GM21737 (cell line): ENCODE results near the gene HAAO.

Experiments
- ATAC-seq: cut with Tn5 transposase; IDR thresholded peaks from one replicate; pipeline ENCODE4 v1.9.1; 2021; ENCODE audit warnings: mild to moderate bottlenecking, moderate library complexity; ENCODE audit not compliant: unreplicated experiment

The HAAO gene

DNA sequence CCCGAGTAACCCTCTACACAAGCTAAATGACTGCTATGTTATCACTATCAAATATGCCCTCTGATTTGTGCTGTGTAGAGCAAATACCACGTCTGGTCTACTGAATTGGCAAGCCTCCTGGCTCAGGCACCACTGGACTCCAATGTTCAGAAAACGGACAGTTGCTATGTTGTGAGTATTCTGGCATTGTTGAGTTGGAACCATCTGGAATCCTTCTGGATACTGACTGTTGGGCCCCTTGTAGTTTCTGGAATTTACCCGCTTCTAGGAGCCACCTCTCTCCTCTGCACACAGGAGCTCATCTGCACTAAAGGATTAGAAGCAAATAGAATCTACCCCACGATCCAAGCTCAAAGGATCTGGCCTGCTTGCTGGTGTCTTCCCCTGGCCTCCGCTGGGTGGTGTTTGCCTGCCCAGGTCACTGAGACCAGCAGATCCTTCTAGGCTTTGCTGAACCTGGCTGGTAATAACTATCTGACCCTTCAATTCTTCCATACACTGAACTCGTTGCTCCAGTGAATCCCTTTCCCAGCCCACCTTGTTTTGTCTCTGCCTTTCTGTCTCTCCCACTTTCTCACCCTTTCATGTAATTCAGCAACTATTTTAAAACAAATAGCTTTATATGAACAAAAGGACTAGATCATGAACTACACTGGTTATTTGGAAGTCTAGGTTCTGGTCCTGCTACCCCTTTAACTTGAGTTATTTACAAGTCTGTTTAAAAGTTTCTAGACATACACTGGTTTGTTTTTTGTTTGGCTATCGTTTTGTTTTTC is 2.1 kb upstream of the HAAO start:
- no peak for ATAC-seq

DNA sequence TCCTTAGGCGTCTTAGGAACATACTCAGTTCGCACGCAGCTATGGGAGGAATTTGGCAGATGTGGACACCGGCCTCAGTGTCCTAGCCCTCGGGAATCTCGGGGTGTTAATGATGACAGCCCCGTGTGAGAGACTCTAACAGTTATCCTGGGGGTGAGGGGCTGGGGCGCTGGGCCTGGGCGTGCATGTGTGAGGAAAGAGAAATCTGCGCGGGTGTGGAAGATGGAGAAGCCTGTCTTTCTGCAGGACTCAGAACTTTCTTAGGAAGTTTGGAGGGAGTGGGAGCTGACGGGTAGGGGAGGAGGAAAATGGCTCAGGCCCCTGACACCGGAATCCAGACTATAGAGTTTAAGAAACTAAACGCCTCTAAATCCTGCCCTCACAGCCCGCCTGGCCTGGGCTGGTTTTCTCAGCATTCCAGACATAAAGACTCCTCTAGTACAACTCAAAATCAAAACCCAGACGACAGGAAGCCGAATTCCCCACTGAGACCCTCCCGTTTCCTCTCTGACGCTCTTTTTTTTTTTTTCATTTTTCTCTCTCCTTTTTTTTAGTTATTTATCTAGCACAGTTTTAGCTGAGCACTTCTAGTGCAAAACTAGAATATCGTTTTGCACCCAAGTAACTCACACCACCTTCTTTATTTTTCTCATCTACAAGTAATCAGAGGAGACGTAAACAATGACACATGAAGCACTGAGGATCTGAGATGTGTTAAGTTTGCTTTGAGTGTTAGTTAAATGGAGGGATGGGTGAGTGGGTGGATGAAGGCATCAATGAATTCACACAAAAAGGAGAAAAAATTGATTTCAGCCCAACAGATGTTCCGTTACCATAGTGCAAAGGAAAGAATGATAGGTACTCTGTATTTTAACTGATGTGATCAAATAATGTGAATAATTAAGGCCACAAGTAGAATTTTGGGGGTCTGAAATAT is 1.2 kb upstream of the HAAO start:
- no peak for ATAC-seq

DNA sequence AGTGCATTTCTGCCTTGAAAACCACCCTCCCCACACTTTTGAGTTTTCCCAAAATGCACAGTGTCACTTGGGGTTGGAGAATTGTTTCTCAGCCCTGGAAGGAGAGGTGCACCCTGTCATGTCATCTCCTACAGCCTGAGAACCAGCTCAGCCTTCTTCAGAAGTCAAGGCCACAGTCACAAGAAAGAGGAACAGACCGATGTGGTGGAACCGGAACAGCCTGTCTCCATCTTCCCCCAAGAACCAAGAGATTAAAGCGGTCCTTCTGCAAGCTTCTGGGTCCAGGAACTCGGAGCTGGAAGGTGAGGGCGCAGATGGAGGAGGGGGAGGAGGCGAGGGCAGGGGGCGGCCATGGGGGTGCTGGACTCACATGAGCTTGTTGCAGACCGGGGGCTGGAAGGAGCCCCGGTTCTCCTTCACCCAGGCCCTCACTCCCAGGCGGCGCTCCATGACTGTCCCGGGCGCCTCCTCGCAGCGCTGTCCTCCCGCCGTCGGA is 248 bp downstream of the HAAO start:
- peak; percentile 30 for ATAC-seq

DNA sequence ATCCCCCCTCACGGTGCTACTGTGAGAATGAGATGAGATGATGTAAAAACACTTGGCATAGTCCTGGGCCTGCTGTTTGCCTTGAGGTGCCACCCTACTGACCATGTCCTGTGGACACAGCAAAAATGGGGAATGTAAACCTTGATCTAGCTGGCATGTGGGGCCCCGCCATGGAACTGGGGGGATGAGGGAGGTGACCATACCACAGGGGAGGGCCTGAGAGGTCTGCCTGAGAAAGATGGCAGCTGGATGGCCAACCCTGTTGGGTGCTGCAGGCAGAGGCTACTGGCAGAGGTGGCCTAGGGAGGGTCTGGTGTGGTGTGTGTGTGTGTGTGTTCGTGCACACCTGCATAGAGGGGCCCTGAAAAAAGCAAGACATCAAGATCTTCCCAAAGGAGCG is 777 bp downstream of the HAAO start:
- no peak for ATAC-seq

DNA sequence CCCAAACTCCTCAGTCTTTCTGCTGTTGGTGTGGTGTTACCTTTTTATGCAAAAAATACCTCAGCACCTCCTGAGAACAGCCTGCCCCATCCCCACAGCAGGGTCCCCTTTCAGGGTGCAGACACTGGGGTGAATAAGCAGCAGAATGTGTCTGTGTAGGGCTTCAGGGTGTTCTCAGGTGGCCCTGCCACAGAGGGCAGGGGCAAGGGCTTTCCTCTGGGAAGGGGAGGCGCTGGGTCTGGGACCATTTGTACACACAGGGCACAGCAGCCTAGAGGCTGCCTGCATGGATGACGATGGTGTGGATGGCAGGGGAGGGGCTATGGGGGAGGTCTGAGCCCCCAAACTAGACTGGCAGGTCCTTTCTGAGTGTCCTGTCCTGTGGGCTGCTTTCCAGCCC is 2.6 kb downstream of the HAAO start:
- ATAC-seq, result no peak

DNA sequence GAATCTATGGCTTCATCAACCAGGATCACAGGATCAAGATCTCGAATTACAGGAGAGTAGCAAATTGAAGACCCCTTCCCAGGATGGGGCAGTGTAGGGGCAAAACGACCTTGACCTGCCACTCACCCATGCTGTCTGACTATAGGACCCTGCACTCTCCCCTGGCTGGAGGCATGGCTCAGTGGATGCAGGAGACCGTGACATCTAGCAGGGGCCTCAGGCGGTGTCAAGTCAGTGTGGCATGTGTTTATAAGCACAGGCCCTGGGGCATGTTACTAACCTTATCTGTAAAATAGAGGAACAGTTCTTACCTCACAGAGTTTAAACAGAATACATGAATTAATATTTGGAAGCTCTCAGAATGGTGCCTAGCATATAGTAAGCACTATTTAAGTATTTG is 3.5 kb downstream of the HAAO start:
- no peak for ATAC-seq

DNA sequence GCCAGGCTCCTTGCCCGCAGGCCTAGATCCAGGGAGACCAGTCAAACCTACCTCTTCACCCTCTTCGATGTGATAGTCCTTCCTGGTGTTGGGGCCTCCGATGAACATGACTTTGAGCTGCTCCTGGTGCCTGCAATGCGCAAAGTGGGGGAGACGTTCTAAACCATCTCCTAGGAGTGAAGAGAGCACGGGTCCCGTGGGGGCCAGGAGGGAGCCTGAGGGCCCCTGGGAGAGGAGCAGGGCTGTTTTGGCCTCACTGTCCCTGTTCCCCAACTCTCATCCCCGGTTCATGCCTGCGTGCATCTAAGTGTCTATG is 3.9 kb downstream of the HAAO start:
- no peak for ATAC-seq

DNA sequence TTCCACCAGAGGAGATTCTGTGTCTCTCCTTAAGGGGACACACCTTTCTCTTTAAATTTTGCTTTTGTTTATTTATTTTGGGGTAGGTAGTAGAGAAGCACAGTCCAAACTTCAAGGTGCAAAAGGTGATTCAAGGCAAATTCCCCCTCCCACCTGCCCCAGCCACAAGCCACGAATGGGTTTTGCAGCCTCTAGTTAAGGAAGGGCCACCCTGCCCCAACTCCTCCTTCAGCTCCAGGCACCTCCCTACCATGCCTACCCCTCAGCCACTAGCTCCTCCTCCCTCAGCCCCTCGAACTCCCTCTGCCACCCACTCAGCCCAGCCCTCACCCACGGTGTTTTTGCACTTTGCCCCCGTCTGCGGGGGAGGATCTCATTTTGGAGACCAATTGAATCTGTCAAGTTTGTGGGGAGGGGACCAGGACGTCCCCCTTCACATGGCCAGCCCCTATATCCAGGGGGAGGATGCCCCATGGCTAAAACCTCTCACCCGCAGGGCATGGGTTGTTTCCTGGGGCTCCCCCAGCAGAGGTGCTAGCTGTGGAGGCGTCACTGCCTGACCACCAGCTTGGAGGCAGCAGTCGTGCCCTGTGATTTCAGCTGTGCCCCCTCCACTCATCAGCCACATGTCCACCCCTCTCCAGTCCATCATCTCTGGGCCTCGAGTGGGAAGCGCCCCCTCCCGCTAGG is 4.5 kb downstream of the HAAO start:
- ATAC-seq, result no peak

DNA sequence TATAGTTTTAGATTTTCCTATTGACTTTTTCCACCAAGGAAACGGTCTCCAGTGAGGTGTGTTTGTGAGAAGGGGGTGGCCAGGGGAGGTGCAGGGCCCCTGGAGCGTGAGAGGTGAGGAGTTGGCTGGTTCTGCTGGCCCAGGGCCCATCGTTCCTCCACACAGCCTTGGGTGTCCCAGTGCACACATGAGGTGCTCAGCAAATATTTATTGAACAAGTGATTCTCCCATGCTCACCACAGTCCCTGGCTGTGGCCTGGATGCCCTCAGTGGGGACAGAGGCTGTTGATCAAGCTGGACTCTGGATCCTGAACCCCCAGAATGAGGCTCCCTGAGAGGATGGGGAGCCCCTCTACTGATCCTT is 5.0 kb downstream of the HAAO start:
- no peak for ATAC-seq

DNA sequence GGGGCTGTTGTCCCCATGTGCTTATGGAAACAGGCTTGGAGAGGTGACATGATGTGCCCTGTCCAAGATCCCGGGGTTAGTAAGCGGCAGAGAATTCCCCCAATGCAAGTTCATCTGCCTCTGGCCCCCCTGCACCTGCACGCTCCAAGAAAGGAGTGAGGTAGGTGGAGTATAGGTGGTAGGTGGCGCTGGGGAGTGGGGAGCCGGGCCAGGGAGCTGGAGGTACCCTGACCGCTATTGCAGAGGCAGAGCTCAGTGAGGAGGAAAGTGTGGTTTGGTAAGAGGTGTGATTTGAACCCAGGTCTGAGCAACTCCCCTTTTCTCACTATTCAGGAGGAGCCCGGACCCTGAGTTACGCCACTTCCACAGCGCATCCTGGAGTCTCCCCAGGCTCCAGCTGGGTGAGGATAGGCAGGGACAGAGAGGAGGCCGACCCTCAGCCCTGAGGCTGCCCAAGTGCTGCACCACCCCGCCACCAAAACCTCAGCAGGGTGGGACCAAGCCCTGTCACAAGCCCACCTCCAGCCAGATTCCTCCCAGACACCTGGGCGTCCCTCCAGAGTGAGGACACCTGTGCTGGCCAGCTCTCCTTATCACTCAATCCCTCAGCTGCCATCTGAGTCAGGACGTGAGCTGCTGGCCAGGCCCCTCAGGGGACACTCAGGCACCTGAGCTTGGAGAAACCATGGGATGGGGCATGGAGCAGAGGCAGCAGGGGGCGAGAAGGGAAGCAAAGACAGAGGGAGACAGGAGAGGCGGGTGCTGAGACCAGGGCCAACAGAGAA is 5.6 kb downstream of the HAAO start:
- no peak for ATAC-seq

DNA sequence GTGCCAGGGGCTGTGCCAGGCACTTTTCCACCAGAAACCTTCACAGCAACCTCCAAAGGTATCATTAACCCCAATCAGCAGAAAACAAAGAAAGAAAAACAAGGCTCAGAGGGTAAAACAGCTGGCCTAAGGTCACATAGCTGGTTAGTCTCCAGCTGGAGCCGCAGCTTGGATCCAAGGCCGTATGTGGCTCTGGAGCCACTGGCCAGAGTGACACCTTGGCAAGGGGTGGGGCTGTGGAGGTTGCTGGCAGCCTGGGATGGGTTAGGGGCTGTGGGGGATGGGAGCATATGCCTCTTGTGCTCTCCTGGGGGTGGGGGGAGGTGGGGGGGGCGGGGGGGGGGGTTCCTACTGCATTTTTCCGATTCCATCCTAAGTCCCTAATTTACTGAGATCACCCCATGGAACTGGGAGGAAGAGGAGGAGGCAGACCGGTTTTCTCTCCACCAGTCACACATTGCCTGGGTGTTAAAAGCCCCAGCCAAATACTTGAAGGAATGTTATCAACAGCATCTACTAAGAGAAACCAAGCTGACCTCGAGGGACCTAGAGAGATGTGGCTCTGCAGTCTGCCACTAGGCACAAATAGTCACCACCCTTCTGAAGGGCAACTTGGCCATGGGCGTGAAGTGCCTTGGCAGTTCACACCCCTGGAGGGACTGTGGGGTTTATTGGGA is 8.0 kb downstream of the HAAO start:
- no peak for ATAC-seq

DNA sequence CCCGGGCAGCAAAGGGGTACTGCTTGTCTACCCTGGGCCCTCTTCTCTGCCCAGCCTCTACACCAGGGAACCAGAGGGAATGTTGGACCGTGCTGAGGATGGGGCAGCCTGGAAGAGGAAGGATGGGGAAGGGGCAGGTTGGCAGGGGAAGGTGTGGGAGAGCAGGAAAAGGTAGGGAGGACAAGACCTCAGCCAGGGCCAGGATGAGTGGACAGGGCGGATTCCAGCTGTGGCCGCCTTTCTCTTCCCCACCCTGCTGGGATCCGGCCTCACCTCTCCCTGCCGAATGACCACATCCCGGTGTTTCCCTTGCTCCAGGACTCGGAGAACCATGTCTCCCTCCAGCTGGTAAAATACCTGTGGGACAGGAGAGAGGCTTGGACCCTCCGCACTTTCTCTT is 8.9 kb downstream of the HAAO start:
- no peak for ATAC-seq

DNA sequence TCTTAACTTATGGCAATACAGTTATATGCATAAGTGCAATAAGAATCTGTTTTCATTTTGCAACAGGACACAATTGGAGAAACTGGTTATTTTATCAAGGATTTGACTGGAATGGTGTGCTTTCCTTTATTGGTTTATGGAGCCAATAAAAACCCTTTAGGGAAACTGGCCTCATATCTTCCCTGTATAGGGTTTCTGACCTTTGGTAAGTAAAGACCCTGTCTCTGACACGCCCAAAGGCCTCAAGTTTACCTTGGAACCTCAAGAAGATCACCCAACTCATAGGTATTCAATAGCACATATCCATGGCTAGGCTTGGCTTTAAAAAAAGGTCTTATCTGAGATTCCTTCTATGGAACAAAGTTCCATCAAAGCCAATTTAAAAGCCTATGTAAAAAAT is 11.2 kb downstream of the HAAO start:
- no peak for ATAC-seq

DNA sequence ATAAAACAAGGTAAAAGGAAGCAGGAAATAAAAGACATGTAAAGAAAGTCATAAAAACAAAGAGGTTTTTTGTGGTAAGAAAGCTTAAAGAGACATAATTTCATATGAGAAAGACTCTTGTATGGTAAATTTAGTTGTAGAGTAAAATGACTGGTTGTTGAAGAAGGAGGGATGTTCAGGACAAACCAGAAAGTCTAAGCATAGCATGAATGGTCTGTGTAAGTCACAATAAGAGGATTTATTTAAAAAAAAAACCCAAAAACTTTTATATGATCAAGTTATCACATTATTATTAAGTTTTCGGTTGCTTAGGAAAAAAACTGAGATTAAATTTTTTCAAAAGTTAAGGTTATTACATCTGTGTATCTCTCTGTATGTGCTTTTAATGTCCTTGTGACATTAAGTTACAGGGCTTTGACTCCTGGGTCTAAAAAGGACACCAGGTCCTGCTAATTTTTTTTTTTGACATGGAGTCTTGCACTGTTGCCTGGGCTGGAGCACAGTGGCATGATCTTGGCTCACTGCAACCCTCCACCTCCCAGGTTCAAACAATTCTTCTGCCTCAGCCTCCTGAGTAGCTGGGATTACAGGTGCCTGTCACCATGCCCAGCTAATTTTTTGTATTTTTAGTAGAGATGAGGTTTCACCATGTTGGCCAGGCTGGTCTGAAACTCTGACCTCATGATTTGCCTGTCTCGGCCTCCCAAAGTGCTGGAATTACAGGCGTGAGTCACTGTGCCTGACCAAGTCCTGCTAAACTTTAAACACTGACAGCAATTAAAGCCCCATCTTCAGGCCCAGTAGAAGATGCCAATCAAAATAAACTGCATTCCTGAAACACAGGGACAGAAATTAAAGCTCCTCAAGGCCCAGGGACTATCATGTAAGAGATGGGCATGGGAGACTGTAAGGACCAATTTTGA is 14.2 kb downstream of the HAAO start:
- no peak for ATAC-seq

DNA sequence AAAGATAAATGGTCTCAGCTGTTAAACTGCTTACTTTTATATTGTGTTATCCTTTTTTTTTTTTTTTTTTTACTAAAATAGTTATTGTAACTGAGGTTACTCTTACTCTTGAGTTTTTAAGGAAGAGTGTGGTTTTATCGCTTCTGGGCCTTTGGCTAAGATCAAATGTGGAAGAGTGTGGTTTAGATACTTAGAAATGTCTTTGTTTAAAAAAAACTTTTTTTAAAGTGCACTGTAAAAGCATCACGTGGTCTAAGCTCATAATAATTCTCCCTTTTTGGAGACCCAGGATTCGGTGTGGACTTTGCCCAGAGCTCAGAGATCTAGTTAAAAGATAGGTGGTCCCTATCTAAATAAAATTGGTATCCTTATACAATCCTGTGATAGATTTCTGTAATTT is 16.6 kb downstream of the HAAO start:
- ATAC-seq, result no peak

DNA sequence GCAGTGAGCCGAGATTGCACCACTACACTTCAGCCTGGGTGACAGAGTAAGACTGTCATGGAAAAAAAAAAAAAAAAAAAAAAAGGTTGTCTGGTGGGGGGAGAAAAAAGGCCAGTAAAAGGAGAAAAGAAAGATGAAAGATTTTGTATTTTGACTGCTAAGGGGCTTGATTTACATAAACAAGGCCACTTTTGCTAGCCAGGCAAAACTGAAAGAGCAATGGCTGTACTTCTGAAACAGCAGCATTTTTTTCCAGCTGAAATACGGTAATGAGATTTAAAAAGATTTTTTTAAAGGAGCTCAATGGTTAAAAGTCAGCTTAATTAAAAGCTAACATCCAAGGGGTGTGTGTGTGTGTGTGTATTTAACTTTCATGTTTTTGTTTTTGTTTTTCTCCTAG is 17.2 kb downstream of the HAAO start:
- ATAC-seq, result no peak

DNA sequence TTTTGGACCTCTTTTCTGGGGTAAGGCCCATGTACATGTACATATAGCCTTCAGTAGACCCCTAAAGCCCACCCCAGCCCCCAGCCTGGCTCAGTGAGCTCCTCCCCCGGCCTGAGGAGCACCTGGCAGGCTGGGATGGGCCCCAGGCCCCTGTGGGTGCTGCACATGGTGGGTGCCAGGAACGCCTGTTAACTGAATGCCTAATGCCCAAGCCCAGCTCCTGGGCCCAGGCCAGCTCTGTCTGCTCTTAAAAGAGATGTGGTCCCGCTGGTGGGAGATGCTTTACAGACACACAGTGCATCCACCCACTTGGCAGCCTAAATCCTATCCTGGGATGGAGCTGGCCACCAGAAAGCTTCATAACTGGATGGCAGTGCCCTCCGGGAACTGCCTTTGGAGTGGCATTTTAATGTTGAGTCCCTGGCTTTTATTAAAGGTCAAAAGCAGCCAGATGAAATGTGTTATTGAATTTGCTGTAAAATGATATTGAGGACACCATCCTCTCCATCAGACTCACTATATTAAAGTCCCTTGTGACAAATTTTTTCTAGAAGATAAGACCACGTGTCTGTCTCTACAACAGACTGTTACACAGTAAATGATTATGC is 20.7 kb downstream of the HAAO start:
- no peak for ATAC-seq

DNA sequence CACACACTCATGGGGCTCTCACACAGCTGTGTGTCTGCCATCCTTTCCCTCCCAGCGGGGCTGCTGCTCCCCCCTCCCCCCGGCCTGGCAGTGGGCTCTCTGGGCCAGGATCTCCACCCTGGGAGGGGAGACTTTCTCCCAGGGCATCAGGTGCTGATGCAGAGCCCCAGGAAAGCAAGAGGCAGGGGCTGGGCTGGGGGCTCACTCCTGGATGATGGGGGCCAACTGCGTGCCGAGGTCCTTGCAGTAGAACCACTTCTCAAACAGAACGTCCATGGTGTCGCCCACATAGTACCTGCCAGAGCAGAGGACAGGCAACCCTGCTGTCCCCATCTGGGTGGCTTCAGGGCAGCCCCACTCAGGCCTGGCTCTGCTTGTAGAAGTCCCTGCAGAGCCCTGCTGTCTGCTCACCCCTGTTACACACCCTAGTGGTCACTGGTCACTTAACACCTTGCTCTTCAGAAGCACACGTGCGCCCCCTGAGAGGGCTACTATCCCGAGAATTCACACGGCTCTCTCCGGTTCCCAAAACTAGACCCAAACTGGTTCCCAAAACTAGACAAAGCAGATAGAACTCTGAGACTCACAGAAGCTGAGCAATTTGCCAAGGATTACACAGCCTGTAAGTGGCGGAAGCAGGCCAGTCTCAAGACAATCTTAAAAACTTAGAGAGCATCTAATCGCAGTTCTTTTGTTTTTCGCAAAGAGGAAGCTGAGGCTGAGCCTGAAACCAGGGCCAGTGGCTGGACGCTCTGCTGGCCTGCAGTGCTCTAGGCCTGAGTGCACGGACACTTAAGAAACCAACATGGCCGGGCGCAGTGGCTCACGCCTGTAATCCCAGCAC is 21.9 kb downstream of the HAAO start:
- peak; percentile 68 for ATAC-seq
